H1 (cell line): ENCODE results near the gene TTC39A. TPM values are rescaled to one million over a fixed set of nuclear protein-coding genes. Genes with fewer than 3 reads are reported as not detected.

Experiments used
- CTCF ChIA-PET: fragments of 300-600 bp; sonication (Branson Sonifier 250); formaldehyde crosslinking; loops from one replicate; lab custom pipeline; 2021; ENCODE audit not compliant: partially characterized antibody; lab: Charles Lee
- POLR2A ChIA-PET: fragments of 300-600 bp; sonication (Branson Sonifier 250); formaldehyde crosslinking; loops from one replicate; lab custom pipeline; 2021; ENCODE audit warnings: inconsistent platforms; ENCODE audit not compliant: partially characterized antibody; lab: Charles Lee
- DNase-seq, 2 experiments: peaks; one replicate each; pipeline versions ENCODE4 v3.0.0 to v3.0.0-alpha.2; 2010 to 2022; ENCODE audit warnings: low spot score in 2 of 2, low read depth in 1 of 2, mixed read lengths in 1 of 2
- FAIRE-seq: peaks from 2 replicates; lab custom pipeline; 2011; peaks lifted over from hg19 to GRCh38; lab: Jason Lieb, UNC
- H2AFZ ChIP-seq: 2 replicates; pipeline ENCODE4 v1.8.1; 2012; ENCODE audit warnings: low read length, inconsistent platforms
- H2AK5ac ChIP-seq: 2 replicates; pipeline ENCODE4 v1.6.1; 2013; ENCODE audit warnings: low read depth, low read length
- H2BK120ac ChIP-seq: replicated peaks from 2 replicates; pipeline ENCODE3; 2013; ENCODE audit warnings: low read depth, low read length, inconsistent platforms
- H2BK12ac ChIP-seq: 2 replicates; pipeline ENCODE4 v1.6.1; 2013; ENCODE audit warnings: low read depth, low read length
- H2BK15ac ChIP-seq: 2 replicates; pipeline ENCODE4 v1.6.1; 2013; ENCODE audit warnings: low read length
- H2BK20ac ChIP-seq: 2 replicates; pipeline ENCODE4 v1.6.1; 2013; ENCODE audit warnings: low read length
- H2BK5ac ChIP-seq: 2 replicates; pipeline ENCODE4 v1.6.1; 2013; ENCODE audit warnings: low read depth, low read length
- H3K14ac ChIP-seq: 2 replicates; pipeline ENCODE4 v1.6.1; 2013; ENCODE audit warnings: inconsistent platforms; ENCODE audit not compliant: insufficient read length
- H3K18ac ChIP-seq: 2 replicates; pipeline ENCODE4 v1.6.1; 2013; ENCODE audit warnings: low read length; ENCODE audit errors: extremely low read depth
- H3K23ac ChIP-seq: 2 replicates; pipeline ENCODE4 v1.6.1; 2013; ENCODE audit warnings: inconsistent platforms; ENCODE audit not compliant: insufficient read length
- H3K23me2 ChIP-seq: 2 replicates; pipeline ENCODE4 v1.6.1; 2013; ENCODE audit warnings: low read depth, low read length
- H3K27ac ChIP-seq: 2 replicates; pipeline ENCODE4 v1.6.1; 2011; ENCODE audit warnings: low read depth, low read length, inconsistent platforms
- H3K27me3 ChIP-seq, 4 experiments: replicated peaks in 1 of 4; 1 replicate in 1 of 4; 2 replicates in 3 of 4; pipeline versions ENCODE4 v1.6.1 to v1.8.1; 2011 to 2013; ENCODE audit warnings: low read length in 3 of 4, mild to moderate bottlenecking in 3 of 4, inconsistent platforms in 2 of 4, mixed read lengths in 2 of 4, moderate library complexity in 1 of 4; ENCODE audit not compliant: control insufficient read depth in 3 of 4, insufficient read depth in 3 of 4; ENCODE audit errors: extremely low read depth in 1 of 4
- H3K36me3 ChIP-seq, 4 experiments: 2 replicates each; pipeline versions ENCODE4 v1.6.1 to v1.8.1; 2011 to 2013; ENCODE audit warnings: mild to moderate bottlenecking in 4 of 4, low read length in 3 of 4, moderate library complexity in 2 of 4, control low read depth in 1 of 4, inconsistent platforms in 1 of 4; ENCODE audit not compliant: insufficient read depth in 4 of 4, control insufficient read depth in 2 of 4
- H3K4ac ChIP-seq: replicated peaks from 2 replicates; pipeline ENCODE3; 2013; ENCODE audit warnings: low read length, low read depth, mixed read lengths, inconsistent platforms; ENCODE audit not compliant: insufficient read length
- H3K4me1 ChIP-seq, 4 experiments: replicated peaks in 1 of 4; 1 replicate in 1 of 4; 2 replicates in 3 of 4; pipeline versions ENCODE4 v1.6.1 to v1.8.1; 2011 to 2013; ENCODE audit warnings: low read length in 3 of 4, inconsistent platforms in 2 of 4, mixed read lengths in 1 of 4; ENCODE audit not compliant: insufficient read depth in 4 of 4, control insufficient read depth in 3 of 4
- H3K4me2 ChIP-seq, 2 experiments: 2 replicates each; pipeline versions ENCODE4 v1.6.1 to v1.8.1; 2011 to 2013; ENCODE audit warnings: low read depth in 2 of 2, low read length in 2 of 2, control low read depth in 1 of 2, inconsistent platforms in 1 of 2, mild to moderate bottlenecking in 1 of 2; ENCODE audit not compliant: insufficient read depth in 1 of 2
- H3K4me3 ChIP-seq, 4 experiments: fragments of 200-600, 300-600 bp in 1 of 4; sonication (generic), shearing (Covaris generic), sonication (Bioruptor Twin) in 1 of 4; 2 replicates each; pipeline versions ENCODE4 v1.5.1 to v1.8.1; 2011 to 2016; ENCODE audit warnings: low read length in 4 of 4, low read depth in 3 of 4, control low read depth in 2 of 4, inconsistent platforms in 2 of 4, mild to moderate bottlenecking in 2 of 4, mixed read lengths in 1 of 4, moderate library complexity in 1 of 4; ENCODE audit not compliant: insufficient read depth in 2 of 4; ENCODE audit errors: extremely low read depth in 1 of 4
- H3K56ac ChIP-seq: replicated peaks from 2 replicates; pipeline ENCODE3; 2013; ENCODE audit warnings: low read depth, mild to moderate bottlenecking, mixed read lengths, low read length, inconsistent platforms; ENCODE audit not compliant: insufficient read length
- H3K79me1 ChIP-seq: 2 replicates; pipeline ENCODE4 v1.6.1; 2013; ENCODE audit warnings: low read depth, low read length, control low read depth
- H3K79me2 ChIP-seq, 2 experiments: 2 replicates each; pipeline versions ENCODE4 v1.6.1 to v1.8.1; 2012 to 2013; ENCODE audit warnings: low read length in 2 of 2, mild to moderate bottlenecking in 2 of 2, inconsistent platforms in 1 of 2; ENCODE audit not compliant: insufficient read depth in 2 of 2, control insufficient read depth in 1 of 2
- H3K9ac ChIP-seq, 4 experiments: replicated peaks in 1 of 4; 1 replicate in 1 of 4; 2 replicates in 3 of 4; pipeline versions ENCODE4 v1.6.1 to v1.8.1; 2011 to 2013; ENCODE audit warnings: low read depth in 3 of 4, low read length in 3 of 4, control low read depth in 2 of 4, mild to moderate bottlenecking in 2 of 4, moderate library complexity in 2 of 4, inconsistent platforms in 1 of 4; ENCODE audit errors: extremely low read depth in 1 of 4
- H3K9me3 ChIP-seq, 2 experiments: 2 replicates each; pipeline versions ENCODE4 v1.6.1 to v1.8.1; 2012 to 2013; ENCODE audit warnings: mild to moderate bottlenecking in 2 of 2, moderate library complexity in 2 of 2, control low read depth in 1 of 2, inconsistent platforms in 1 of 2, low read depth in 1 of 2, low read length in 1 of 2, mixed read lengths in 1 of 2; ENCODE audit not compliant: insufficient read depth in 2 of 2
- H4K20me1 ChIP-seq, 2 experiments: replicated peaks in 1 of 2; 2 replicates each; pipeline versions ENCODE3 to v1.8.1; 2011 to 2013; ENCODE audit warnings: inconsistent platforms in 2 of 2, low read length in 2 of 2, mild to moderate bottlenecking in 1 of 2; ENCODE audit not compliant: insufficient read depth in 2 of 2, control insufficient read depth in 1 of 2
- H4K5ac ChIP-seq: 2 replicates; pipeline ENCODE4 v1.6.1; 2013; ENCODE audit warnings: low read length, low read depth, mixed read lengths, inconsistent platforms; ENCODE audit not compliant: insufficient read length
- H4K8ac ChIP-seq: 2 replicates; pipeline ENCODE4 v1.8.0; 2013; ENCODE audit warnings: mild to moderate bottlenecking, moderate library complexity, low read length, inconsistent platforms; ENCODE audit not compliant: insufficient read depth; ENCODE audit errors: extremely low read depth
- H4K91ac ChIP-seq: replicated peaks from 2 replicates; pipeline ENCODE3; 2013; ENCODE audit warnings: low read length, mixed read lengths, inconsistent platforms; ENCODE audit not compliant: insufficient read length
- BCL11A ChIP-seq, 2 experiments: IDR thresholded peaks; one replicate each; pipeline ENCODE4 v1.6.1; 2011; ENCODE audit warnings: low read depth in 2 of 2, low read length in 2 of 2, mild to moderate bottlenecking in 2 of 2
- BRCA1 ChIP-seq: IDR thresholded peaks from 2 replicates; pipeline ENCODE4 v1.6.1; 2012; ENCODE audit warnings: low read depth, low read length, improper control_type of control experiment
- HDAC2 ChIP-seq, 2 experiments: fragments of 300-600 bp in 1 of 2; sonication (generic) in 1 of 2; IDR thresholded peaks; 2 replicates each; pipeline ENCODE4 v1.6.1; 2011 to 2012; ENCODE audit warnings: low read depth in 2 of 2, low read length in 2 of 2, mild to moderate bottlenecking in 2 of 2, moderate library complexity in 2 of 2, borderline replicate concordance in 1 of 2, inconsistent platforms in 1 of 2
- KDM1A ChIP-seq: fragments of 200-600, 300-600 bp; sonication (generic); IDR thresholded peaks from 2 replicates; pipeline ENCODE4 v1.7.1; 2016; ENCODE audit warnings: mild to moderate bottlenecking, low read length, borderline replicate concordance
- KDM5A ChIP-seq: fragments of 200-600 bp; IDR thresholded peaks from 2 replicates; pipeline ENCODE4 v1.7.1; 2012; ENCODE audit warnings: mild to moderate bottlenecking, low read length, inconsistent platforms, mixed read lengths
- MAX ChIP-seq: IDR thresholded peaks from 2 replicates; pipeline ENCODE4 v1.6.1; 2012; ENCODE audit warnings: inconsistent platforms
- POLR2A ChIP-seq, 2 experiments: IDR thresholded peaks; 1 replicate in 1 of 2; 2 replicates in 1 of 2; pipeline ENCODE4 v1.6.1; 2011; ENCODE audit warnings: low read depth in 2 of 2, low read length in 2 of 2, mild to moderate bottlenecking in 2 of 2; ENCODE audit errors: control extremely low read depth in 1 of 2
- SIN3A ChIP-seq, 2 experiments: IDR thresholded peaks in 1 of 2; conservative IDR thresholded peaks in 1 of 2; 2 replicates each; pipeline ENCODE4 v1.6.1; 2011 to 2012; ENCODE audit warnings: low read length in 2 of 2, improper control_type of control experiment in 1 of 2, low read depth in 1 of 2, mild to moderate bottlenecking in 1 of 2
- SP1 ChIP-seq: IDR thresholded peaks from 2 replicates; pipeline ENCODE4 v1.6.1; 2011; ENCODE audit warnings: low read depth, low read length
- TBP ChIP-seq: IDR thresholded peaks from 2 replicates; pipeline ENCODE4 v1.6.1; 2011; ENCODE audit warnings: low read depth, low read length, improper control_type of control experiment
- WGBS, 2 experiments: shearing (Covaris generic) in 1 of 2; methylation state at CpG; one replicate each; pipeline versions ENCODE4 v1.1.6 to v1.1.7; 2013 to 2015; ENCODE audit warnings: low lambda C conversion rate in 2 of 2, mixed read lengths in 2 of 2, inconsistent platforms in 1 of 2, low coverage in 1 of 2, missing lambda C conversion rate in 1 of 2; ENCODE audit not compliant: insufficient replicate concordance in 2 of 2, insufficient coverage in 1 of 2, insufficient read length in 1 of 2; ENCODE audit errors: extremely low coverage in 1 of 2, missing lambda C conversion rate in 1 of 2; 5-methylcytosine and 5-hydroxymethylcytosine counted together
- polyA plus RNA-seq, 7 experiments: library from polyadenylated mRNA; depleted of rRNA in 3 of 7; stranded (reverse) in 5 of 7; unstranded in 2 of 7; fragments of >200 nt in 5 of 7; fragments of 200-250 nt in 2 of 7; gene quantifications; 1 replicate in 5 of 7; 2 replicates in 1 of 7; 4 replicates in 1 of 7; pipeline versions ENCODE4 v1.2.1 to v1.2.3, GENCODE V29; 2011 to 2013; ENCODE audit warnings: missing spikeins in 2 of 7, mixed read lengths in 2 of 7
- total RNA-seq: library from RNA; stranded (reverse); fragmentation: NEBNext Ultra II Directional; extraction: Animal tissue kit (Norgen Biotek cat#: 25700); gene quantifications from 2 replicates; pipeline ENCODE4 v1.2.1, GENCODE V29; 2021
- TF ChIP-seq, protein P1 (sequence below): IDR thresholded peaks from 2 replicates; pipeline ENCODE4 v1.6.1; 2011; ENCODE audit warnings: low read depth, mild to moderate bottlenecking, low read length; ENCODE audit not compliant: insufficient read depth

TTC39A gene
- total and polyA plus RNA-seq, 2 of the 8 experiments (the other 6 are each of a cell fraction or from before 2014, with no cell fraction given), result 5.5 to 5.8 TPM

GRCh38 chr1:51355382-51355781, 25.0 kb upstream of the TTC39A start:
- Histone ChIP-seq H2BK5ac (no peak overlapping the region), H3K4me2 (no peak overlapping the region), H3K14ac (no peak overlapping the region), H3K79me2 (no peaks in the 10 kb centered on the region), H3K36me3 (peaks cover 0 to 31% (median 2%) of the 10 kb centered on the region in 4 experiments; a peak in 3 of 8 replicates), H3K9me3 (no peaks in the 10 kb centered on the region), H3K23me2 (no peaks in the 10 kb centered on the region), H2AK5ac (no peak overlapping the region), H2BK15ac (no peak overlapping the region), H4K5ac (no peak overlapping the region), H2BK12ac (no peak overlapping the region), H3K4me3 (no peak overlapping the region), H3K18ac (no peak overlapping the region), H2BK20ac (no peak overlapping the region), H3K23ac (no peak overlapping the region), H3K56ac (no peak overlapping the region), H4K91ac (no peak overlapping the region), H3K79me1 (no peaks in the 10 kb centered on the region), H4K8ac (no peak overlapping the region), H2AFZ (no peak overlapping the region), H3K4ac (no peak overlapping the region), H3K27ac (no peak overlapping the region), H2BK120ac (no peak overlapping the region), H3K27me3 (no peaks in the 10 kb centered on the region), H4K20me1 (no peaks in the 10 kb centered on the region), H3K4me1 (no peaks in the 10 kb centered on the region), H3K9ac (no peak overlapping the region)
- ChIA-PET CTCF (no interaction called here), POLR2A (no interaction called here)
- no peak for FAIRE-seq
- DNase-seq, result no peak
- WGBS, 2 experiments, result 95% methylated on average over 1 of the region's 1 CpG; no CpG with 5 or more reads in 1 of the 2 experiments
- no peak for TF ChIP-seq TBP
- TF ChIP-seq, protein P1, sequence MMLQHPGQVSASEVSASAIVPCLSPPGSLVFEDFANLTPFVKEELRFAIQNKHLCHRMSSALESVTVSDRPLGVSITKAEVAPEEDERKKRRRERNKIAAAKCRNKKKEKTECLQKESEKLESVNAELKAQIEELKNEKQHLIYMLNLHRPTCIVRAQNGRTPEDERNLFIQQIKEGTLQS, result no peak
- TF ChIP-seq KDM1A, result no peak
- TF ChIP-seq BRCA1, result no peak
- no peak for TF ChIP-seq MAX
- no peak for TF ChIP-seq POLR2A (IDR thresholded peaks at IDR 0.05; ENCODE audit: control extremely low read depth in 1 of 2, low read depth in 2 of 2, low read length in 2 of 2)
- no peak for TF ChIP-seq SIN3A (conservative IDR thresholded peaks at IDR 0.05 in 1 of 2, IDR thresholded peaks at IDR 0.05 in 1 of 2; ENCODE audit: low read depth in 1 of 2, low read length in 2 of 2)
- TF ChIP-seq HDAC2 (IDR thresholded peaks at IDR 0.05; ENCODE audit: borderline replicate concordance in 1 of 2, low read depth in 2 of 2, low read length in 2 of 2), result no peak
- no peak for TF ChIP-seq BCL11A (IDR thresholded peaks at IDR 0.05; ENCODE audit: low read depth in 2 of 2, low read length in 2 of 2)
- no peak for TF ChIP-seq SP1
- TF ChIP-seq KDM5A, result no peak
